GM19397 (cell line): Measurements from ENCODE around the gene ABCC10.

ENCODE experiments used
- ATAC-seq: cut with Tn5 transposase; IDR thresholded peaks from one replicate; pipeline ENCODE4 v1.9.1; 2021; ENCODE audit warnings: mild to moderate bottlenecking, moderate library complexity; ENCODE audit not compliant: unreplicated experiment

Gene ABCC10

DNA sequence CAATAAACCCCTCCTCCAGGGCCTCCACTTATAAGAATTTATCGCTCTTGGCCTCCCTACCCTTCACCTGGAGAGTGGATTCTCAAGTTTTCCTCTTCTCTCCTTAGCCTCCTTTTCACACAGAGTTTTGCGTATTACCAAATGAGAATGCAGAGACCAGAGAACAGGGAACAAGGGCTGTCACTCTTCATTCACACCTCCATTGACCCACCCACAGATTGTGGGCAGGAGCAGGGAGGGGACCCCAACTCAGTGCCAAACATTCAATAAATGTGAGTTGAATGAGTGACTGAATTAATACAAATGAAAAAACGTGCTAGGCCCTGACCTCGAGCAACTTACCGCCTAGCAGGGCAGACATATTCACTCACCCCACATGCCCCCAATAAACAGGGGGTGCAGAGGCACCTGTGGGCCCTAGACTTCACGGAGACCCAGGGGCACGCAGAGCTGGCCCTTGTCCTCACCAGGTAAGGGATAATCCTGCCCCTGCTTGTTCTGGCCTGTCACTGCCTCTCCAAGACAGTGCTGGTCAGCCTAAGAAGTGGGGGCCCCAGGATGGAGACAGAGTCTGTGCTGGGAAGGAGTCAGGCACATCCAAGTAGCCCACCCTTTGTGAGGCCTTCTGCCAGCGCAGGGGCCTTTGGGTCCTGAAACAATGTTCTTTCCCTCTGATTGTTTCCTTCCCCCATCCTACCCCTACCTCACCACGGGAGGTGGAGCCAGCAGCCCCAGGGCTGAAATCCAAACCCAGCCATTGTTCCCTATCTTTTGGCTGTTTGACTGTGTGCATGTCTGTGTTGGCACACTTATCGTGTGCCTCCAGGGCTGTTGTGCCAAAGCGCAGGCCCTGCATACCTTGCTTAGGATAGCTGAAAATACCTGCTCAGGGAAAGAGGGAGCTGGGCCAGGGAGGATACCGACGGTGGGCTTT, 41.7 kb downstream of the ABCC10 start:
- no peak for ATAC-seq

DNA sequence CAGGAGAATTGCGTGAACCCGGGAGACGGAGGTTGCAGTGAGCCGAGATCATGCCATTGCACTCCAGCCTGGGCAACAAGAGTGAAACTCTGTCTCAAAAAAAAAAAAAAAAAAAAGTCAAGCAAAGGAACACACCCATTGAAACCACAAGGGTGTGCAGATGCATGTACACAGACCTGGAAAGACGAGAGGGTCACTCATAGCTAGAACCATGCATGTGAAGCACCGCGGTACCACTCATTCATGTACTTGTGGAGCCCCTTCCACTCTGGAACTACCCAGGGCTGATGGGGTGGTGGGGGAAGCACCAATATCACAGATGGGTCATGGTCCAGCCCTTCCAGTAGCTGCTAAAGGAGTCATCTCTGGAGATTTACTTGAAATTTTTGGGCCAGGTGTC, 42.6 kb downstream of the ABCC10 start:
- ATAC-seq = no peak

GRCh38 chr6:43471399-43471798, 44.1 kb downstream of the ABCC10 start:
- no peak for ATAC-seq

GRCh38 chr6:43472515-43472914, 45.2 kb downstream of the ABCC10 start:
- ATAC-seq = no peak

GRCh38 chr6:43475516-43475915, 48.2 kb downstream of the ABCC10 start:
- ATAC-seq = no peak

DNA sequence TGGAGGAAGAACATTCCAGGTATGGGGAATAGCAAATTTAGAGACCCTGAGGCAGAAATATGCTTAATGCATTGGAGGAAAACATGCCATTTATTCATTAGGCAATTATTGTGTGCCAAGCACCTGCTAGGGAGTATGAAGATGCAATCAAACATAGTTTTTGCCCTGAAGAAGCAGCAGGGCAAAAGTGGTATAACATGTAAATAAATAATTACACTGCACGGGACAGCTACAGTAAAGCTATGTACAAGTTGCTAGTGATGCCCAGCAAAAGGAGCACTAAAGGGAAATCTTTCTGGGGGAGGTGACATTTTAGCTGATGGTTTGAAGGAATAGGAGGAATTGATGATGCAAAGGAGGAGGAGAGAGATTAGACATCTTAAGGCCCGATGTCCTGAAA, 49.4 kb downstream of the ABCC10 start:
- ATAC-seq = no peak

DNA sequence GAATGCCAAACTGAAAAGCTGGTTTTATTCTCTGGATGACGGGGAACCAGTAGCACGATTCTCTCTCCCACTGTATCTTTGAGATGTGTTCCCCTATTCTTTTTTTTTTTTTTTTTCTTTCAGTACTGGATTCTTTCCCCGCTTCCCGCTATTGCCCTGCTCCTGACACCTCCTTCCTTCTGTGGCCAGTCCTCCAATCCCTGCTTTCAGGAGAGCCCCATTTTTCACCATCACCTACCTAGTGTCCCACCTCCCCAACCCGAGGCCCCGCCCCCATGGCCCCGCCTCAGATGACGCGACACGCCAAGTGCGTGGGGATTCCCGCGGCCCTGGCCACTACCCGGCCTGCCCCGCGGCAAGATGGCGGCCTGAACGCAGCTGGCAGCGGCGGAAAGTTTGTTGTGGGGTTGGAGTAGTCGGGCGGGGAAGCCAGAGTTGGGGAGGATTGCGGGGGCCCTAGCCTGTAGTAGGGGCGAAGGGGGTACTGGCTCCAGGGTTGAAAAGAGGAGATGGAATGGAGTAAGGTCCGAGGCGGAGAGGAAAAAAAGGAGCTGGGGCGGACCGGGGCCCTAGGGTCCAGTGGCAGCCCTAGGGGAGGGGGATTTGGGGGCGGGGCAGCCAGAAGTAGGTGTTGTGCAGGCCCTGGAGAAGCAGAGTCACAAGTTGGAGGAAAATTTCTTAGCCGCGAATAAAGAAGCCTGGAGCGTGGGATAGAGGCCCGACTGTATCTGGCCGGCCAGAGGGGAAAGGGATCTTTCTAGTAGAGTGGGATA, 50.1 kb downstream of the ABCC10 start, which contains the start of gene TJAP1:
Gene TJAP1, plus strand, starts transcription at position 336 of the 773 bp plus-strand sequence. CDS start 21,432 bp downstream, outside the sequence.
- ATAC-seq = peak; percentile 97

- no peak for ATAC-seq
Observed at GRCh38 chr6:43478008-43478372, 50.6 kb downstream of the ABCC10 start.

- ATAC-seq = no peak
Observed at GRCh38 chr6:43481075-43481474, 53.7 kb downstream of the ABCC10 start.

DNA sequence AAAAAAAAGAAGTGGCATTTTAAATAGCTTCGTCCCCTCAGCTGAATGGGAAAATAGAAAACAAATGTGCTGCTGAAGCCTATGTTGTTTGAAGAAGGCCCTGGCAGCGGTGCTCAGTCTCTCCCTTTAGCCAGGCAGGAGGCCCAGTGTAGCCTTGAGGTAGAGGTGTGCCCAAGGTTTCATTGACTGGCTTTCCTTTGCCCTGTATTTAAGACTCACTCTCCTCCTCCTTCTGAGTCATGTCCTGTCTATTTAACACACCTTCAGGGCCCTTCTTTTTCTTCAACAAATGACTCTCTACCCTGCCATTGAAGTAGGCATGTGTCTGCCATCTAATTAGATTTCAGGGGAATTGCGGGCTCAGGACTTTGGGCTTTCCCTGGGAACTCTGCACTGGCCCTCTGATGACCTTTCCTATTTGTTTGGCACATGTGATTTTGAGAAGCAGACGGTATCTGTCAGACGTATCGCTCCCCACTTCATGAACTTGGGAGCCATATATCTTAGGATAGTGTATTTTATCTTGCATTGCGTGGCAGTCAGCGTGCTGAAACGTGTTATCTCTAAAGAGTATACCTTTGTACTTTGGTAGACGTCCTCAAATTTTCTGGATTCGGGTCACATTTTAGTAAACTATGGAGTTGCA, 54.4 kb downstream of the ABCC10 start:
- ATAC-seq = no peak

GRCh38 chr6:43488667-43489276, 61.4 kb downstream of the ABCC10 start:
- ATAC-seq = no peak

GRCh38 chr6:43489277-43490072, 62.1 kb downstream of the ABCC10 start:
- ATAC-seq = no peak

GRCh38 chr6:43490523-43490939, 63.2 kb downstream of the ABCC10 start:
- ATAC-seq = no peak

DNA sequence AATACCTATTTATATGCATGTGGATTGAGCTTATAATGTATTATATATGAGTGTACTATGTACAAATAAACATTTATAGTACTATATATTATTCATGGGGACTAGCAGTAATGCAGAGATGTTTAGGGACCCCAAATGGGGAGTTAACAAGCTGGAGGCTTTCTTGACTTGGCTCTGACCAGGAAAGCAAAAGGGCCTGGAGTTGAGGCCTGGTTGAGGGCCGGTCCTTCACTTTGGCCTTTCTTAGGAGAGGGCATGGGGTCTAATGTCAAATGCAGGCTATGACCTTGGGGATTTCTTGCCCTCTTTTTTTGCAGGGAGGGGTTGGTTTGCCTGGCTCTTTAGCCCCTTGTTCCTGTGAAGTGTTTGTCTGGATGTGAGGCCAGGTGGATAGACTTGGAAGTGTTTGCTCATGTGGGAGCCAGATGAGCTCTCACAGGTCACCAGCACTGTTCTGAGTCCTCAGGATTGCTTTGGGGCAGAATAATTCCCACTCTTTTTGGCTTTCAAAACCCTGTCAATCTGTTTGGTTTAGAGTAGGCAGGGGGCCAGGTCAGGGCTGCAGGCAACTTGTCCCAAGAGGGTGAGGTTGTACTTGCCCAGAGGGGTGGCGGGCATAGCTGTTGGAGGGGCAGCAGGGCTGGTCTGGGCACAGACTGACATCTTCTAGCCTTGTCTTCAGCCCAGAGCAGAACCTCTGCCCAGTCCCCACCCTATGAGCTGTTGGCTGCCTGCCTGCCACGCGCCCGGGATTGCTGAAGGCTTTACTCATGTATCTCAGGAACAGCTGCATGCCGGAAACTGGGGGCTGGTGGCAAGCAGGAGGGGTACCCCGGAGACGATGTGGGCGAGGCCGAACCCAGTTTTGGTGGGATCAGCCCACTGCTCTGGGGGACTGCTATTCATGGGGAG, 64.7 kb downstream of the ABCC10 start:
- no peak for ATAC-seq

GRCh38 chr6:43492673-43493072, 65.3 kb downstream of the ABCC10 start:
- no peak for ATAC-seq

GRCh38 chr6:43493230-43493629, 65.9 kb downstream of the ABCC10 start:
- ATAC-seq = no peak

DNA sequence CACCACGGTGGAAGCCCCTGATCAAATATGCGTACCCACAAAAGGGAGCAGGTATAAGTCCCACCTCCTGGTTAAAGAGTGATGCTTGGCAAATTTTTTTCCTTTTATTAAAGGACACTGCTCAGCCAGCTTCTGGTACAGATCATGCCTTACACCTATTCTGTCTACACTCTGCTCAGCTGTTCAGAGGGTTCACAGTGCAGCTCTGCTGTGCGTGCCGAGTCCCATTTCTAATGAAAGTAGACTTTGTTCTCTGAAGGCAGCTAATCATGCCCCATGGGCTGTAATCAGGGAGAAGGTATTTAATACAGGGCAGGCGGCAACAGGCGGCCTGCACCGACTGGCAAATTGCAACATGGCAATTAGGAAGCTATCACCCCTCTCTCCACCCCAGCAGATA, 66.5 kb downstream of the ABCC10 start:
- no peak for ATAC-seq

DNA sequence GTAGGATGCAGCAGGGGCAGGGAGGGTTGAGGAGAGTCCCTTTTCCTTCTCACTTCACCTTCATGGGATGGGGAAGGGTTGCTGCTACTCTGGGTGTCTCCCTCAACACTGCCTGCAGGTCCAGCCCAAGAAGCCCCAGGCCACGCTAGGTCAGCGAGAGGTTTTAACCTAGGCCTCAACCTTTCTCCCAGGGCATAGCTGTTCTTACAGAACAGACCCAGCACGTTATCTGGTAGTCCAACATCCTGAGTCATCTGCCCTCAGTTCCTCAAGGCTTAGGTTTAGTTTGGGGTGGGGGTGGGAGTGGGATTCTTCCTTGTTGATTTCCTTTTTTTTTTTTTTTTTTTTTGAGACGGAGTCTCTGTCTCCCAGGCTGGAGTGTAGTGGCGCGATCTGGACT, 67.0 kb downstream of the ABCC10 start:
- ATAC-seq = no peak

GRCh38 chr6:43494766-43495165, 67.4 kb downstream of the ABCC10 start:
- ATAC-seq = no peak
